GM12878 (cell line): ENCODE data around the gene CDKN2B-AS1. TPM values are rescaled to one million over a fixed set of nuclear protein-coding genes. Genes with fewer than 3 reads are reported as not detected.

Experiments
- ATAC-seq: fragments of 200-7000 bp; cut with Tn5 transposase; 3 replicates; pipeline ENCODE4 v1.9.1; 2020; ENCODE audit warnings: mild to moderate bottlenecking, moderate library complexity
- BruUV-seq: library from RNA; stranded (reverse); fragments of 400-500 nt; replicated peaks from 2 replicates; lab custom pipeline; 2021; lab: Mats Ljungman, UMichigan
- CTCF ChIA-PET: fragments of 300-600 bp; sonication (Branson Sonifier 250); formaldehyde crosslinking; extraction: SDS; loops from one replicate; lab custom pipeline; 2021; ENCODE audit warnings: inconsistent platforms; lab: Yijun Ruan, JAX
- POLR2A ChIA-PET: fragments of 350-600 bp; formaldehyde crosslinking; extraction: SDS; loops from one replicate; lab custom pipeline; 2021; ENCODE audit warnings: inconsistent platforms; lab: Charles Lee
- RAD21 ChIA-PET: fragments of 300-600 bp; sonication (Branson Sonifier 250); formaldehyde crosslinking; loops from one replicate; lab custom pipeline; 2023; ENCODE audit warnings: antibody characterized with exemption; ENCODE audit not compliant: unreplicated experiment; lab: Charles Lee
- SMC1A ChIA-PET: fragments of 300-600 bp; sonication (Branson Sonifier 250); formaldehyde crosslinking; loops from one replicate; lab custom pipeline; 2023; ENCODE audit not compliant: unreplicated experiment, uncharacterized antibody; lab: Charles Lee
- DNase-seq: peaks from one replicate; pipeline ENCODE4 v3.0.0-alpha.2; 2011; ENCODE audit warnings: low read depth, low spot score
- FAIRE-seq: peaks from 3 replicates; lab custom pipeline; 2011; peaks lifted over from hg19 to GRCh38; lab: Jason Lieb, UNC
- H2AFZ ChIP-seq: 2 replicates; pipeline ENCODE4 v1.6.0; 2011; ENCODE audit warnings: low read depth, low read length, control low read depth; ENCODE audit not compliant: control insufficient read depth
- H3K27ac ChIP-seq: 2 replicates; pipeline ENCODE4 v1.5.1; 2011; ENCODE audit warnings: control low read depth; ENCODE audit not compliant: control insufficient read depth, insufficient read depth
- H3K27me3 ChIP-seq, 2 experiments: replicated peaks in 1 of 2; 2 replicates each; pipeline versions ENCODE4 v1.6.0 to v1.6.1; 2011; ENCODE audit warnings: low read length in 1 of 2; ENCODE audit not compliant: control insufficient read depth in 2 of 2, insufficient read depth in 2 of 2
- H3K36me3 ChIP-seq, 2 experiments: 2 replicates each; pipeline ENCODE4 v1.5.1; 2011; ENCODE audit warnings: low read length in 1 of 2; ENCODE audit not compliant: control insufficient read depth in 2 of 2, insufficient read depth in 2 of 2
- H3K4me1 ChIP-seq: 2 replicates; pipeline ENCODE4 v1.6.1; 2011; ENCODE audit warnings: mild to moderate bottlenecking, low read length, moderate library complexity, mixed read lengths; ENCODE audit not compliant: control insufficient read depth, insufficient read depth
- H3K4me2 ChIP-seq: 2 replicates; pipeline ENCODE4 v1.6.0; 2011; ENCODE audit warnings: control low read depth; ENCODE audit not compliant: control insufficient read depth, insufficient read depth
- H3K4me3 ChIP-seq: fragments of 200-600 bp; sonication (generic); 2 replicates; pipeline ENCODE4 v1.5.1; 2016
- H3K79me2 ChIP-seq: 2 replicates; pipeline ENCODE4 v1.6.0; 2011; ENCODE audit warnings: low read length; ENCODE audit not compliant: control insufficient read depth, insufficient read depth
- H3K9ac ChIP-seq: 2 replicates; pipeline ENCODE4 v1.8.0; 2011; ENCODE audit warnings: low read length, control low read depth, mixed read lengths; ENCODE audit not compliant: control insufficient read depth, insufficient read depth
- H3K9me3 ChIP-seq: replicated peaks from 3 replicates; pipeline ENCODE4 v1.5.1; 2011; ENCODE audit warnings: mild to moderate bottlenecking, low read length; ENCODE audit not compliant: control insufficient read depth, insufficient read depth
- H4K20me1 ChIP-seq: 2 replicates; pipeline ENCODE4 v1.6.0; 2011; ENCODE audit not compliant: control insufficient read depth, insufficient read depth
- BMI1 ChIP-seq: fragments of 450-650 bp; IDR thresholded peaks from 2 replicates; pipeline ENCODE4 v1.6.1; 2016; ENCODE audit warnings: mild to moderate bottlenecking, moderate library complexity, borderline replicate concordance
- BRCA1 ChIP-seq: IDR thresholded peaks from 2 replicates; pipeline ENCODE4 v1.6.1; 2011; ENCODE audit warnings: low read depth, low read length, improper control_type of control experiment
- CHD1 ChIP-seq: IDR thresholded peaks from 2 replicates; pipeline ENCODE4 v1.6.1; 2012; ENCODE audit warnings: low read depth, low read length, improper control_type of control experiment
- CREM ChIP-seq: IDR thresholded peaks from 2 replicates; pipeline ENCODE4 v1.6.1; 2014; ENCODE audit warnings: antibody characterized with exemption, low read depth
- E2F4 ChIP-seq: IDR thresholded peaks from 2 replicates; pipeline ENCODE4 v1.6.1; 2012; ENCODE audit warnings: low read depth, low read length, improper control_type of control experiment
- ETV6 ChIP-seq, 2 experiments: fragments of 450-650 bp in 1 of 2; IDR thresholded peaks in 1 of 2; conservative IDR thresholded peaks in 1 of 2; 2 replicates each; pipeline ENCODE4 v1.6.1; 2014; ENCODE audit warnings: antibody characterized with exemption in 1 of 2, borderline replicate concordance in 1 of 2, low read depth in 1 of 2, mild to moderate bottlenecking in 1 of 2, moderate library complexity in 1 of 2
- EZH2 ChIP-seq: IDR thresholded peaks from 2 replicates; pipeline ENCODE4 v1.6.1; 2012; ENCODE audit warnings: low read depth, mild to moderate bottlenecking, control low read depth, inconsistent platforms, low read length, borderline replicate concordance; ENCODE audit not compliant: control insufficient read depth
- HDAC2 ChIP-seq: fragments of 200-600 bp; sonication (generic); IDR thresholded peaks from 2 replicates; pipeline ENCODE4 v1.6.1; 2017
- NFYA ChIP-seq: IDR thresholded peaks from 2 replicates; pipeline ENCODE4 v1.6.1; 2011; ENCODE audit warnings: low read depth, mild to moderate bottlenecking, low read length, improper control_type of control experiment, borderline replicate concordance
- NR2C2 ChIP-seq: IDR thresholded peaks from 2 replicates; pipeline ENCODE4 v1.6.1; 2011; ENCODE audit warnings: borderline replicate concordance, low read depth; ENCODE audit not compliant: control insufficient read depth, insufficient read length
- RAD51 ChIP-seq: fragments of 450-650 bp; IDR thresholded peaks from 2 replicates; pipeline ENCODE4 v1.6.1; 2016; ENCODE audit warnings: moderate library complexity, mild to moderate bottlenecking, inconsistent platforms
- RELB ChIP-seq: fragments of 450-650 bp; IDR thresholded peaks from 2 replicates; pipeline ENCODE4 v1.6.1; 2017; ENCODE audit warnings: low read depth, mild to moderate bottlenecking, moderate library complexity
- SMAD5 ChIP-seq: IDR thresholded peaks from 2 replicates; pipeline ENCODE4 v1.6.1; 2016; ENCODE audit warnings: antibody characterized with exemption, low read depth
- SMC3 ChIP-seq: IDR thresholded peaks from 2 replicates; pipeline ENCODE4 v1.6.1; 2011; ENCODE audit warnings: low read length, improper control_type of control experiment, borderline replicate concordance
- SPI1 ChIP-seq: IDR thresholded peaks from 2 replicates; pipeline ENCODE4 v1.6.1; 2011; ENCODE audit warnings: low read depth, mild to moderate bottlenecking, low read length, moderate library complexity, borderline replicate concordance; ENCODE audit not compliant: insufficient read depth
- STAT1 ChIP-seq: fragments of 450-650 bp; conservative IDR thresholded peaks from 2 replicates; pipeline ENCODE4 v1.6.1; 2014; ENCODE audit warnings: antibody characterized with exemption, mild to moderate bottlenecking
- TARDBP ChIP-seq: IDR thresholded peaks from 2 replicates; pipeline ENCODE4 v1.6.1; 2016; ENCODE audit warnings: borderline replicate concordance
- USF1 ChIP-seq: IDR thresholded peaks from 2 replicates; pipeline ENCODE4 v1.6.1; 2011; ENCODE audit warnings: borderline replicate concordance, low read depth, mild to moderate bottlenecking, moderate library complexity, mixed read lengths, low read length; ENCODE audit not compliant: insufficient read depth; ENCODE audit errors: extremely low read length
- ZNF24 ChIP-seq: fragments of 450-650 bp; IDR thresholded peaks from 2 replicates; pipeline ENCODE4 v1.6.1; 2017; ENCODE audit warnings: antibody characterized with exemption, mild to moderate bottlenecking
- ZNF384 ChIP-seq: IDR thresholded peaks from 2 replicates; pipeline ENCODE4 v1.6.1; 2012; ENCODE audit warnings: low read depth, mild to moderate bottlenecking, low read length, improper control_type of control experiment, borderline replicate concordance
- in situ Hi-C: fragments of 300-500 bp; cut with MboI; formaldehyde crosslinking; loops from 9 replicates; pipeline ENCODE4 v1.14.3; 2018; ENCODE audit warnings: mixed read lengths
- intact Hi-C: fragments of 100-400 bp; cut with micrococcal nuclease; formaldehyde crosslinking; loops from one replicate; pipeline ENCODE4 v1.14.2; 2022; ENCODE audit not compliant: unreplicated experiment
- polyA plus RNA-seq, 11 experiments: library from polyadenylated mRNA; depleted of rRNA in 4 of 11; unstranded in 6 of 11; stranded (reverse) in 5 of 11; fragments of >200 nt; fragmentation: Nextera tagmentation in 4 of 11; fragmentation: Illumina TruSeq in 1 of 11; extraction: Ambion mirVana in 4 of 11; extraction: Trizol in 1 of 11; gene quantifications; 1 replicate in 1 of 11; 2 replicates in 10 of 11; pipeline versions ENCODE4 v1.2.1 to v1.2.3, GENCODE V29; 2011 to 2016; ENCODE audit warnings: inconsistent platforms in 2 of 11, missing spikeins in 2 of 11, low read depth in 1 of 11
- total RNA-seq, 4 experiments: library from RNA; depleted of rRNA in 3 of 4; stranded (reverse); fragments of >200 nt in 3 of 4; fragmentation: Illumina TruSeq in 1 of 4; extraction: Trizol in 1 of 4; gene quantifications; 2 replicates each; pipeline versions ENCODE4 v1.2.1 to v1.2.3, GENCODE V29; 2013 to 2021

The CDKN2B-AS1 gene
- total and polyA plus RNA-seq, 10 of the 15 experiments (the other 5 are each of a cell fraction or from before 2014, with no cell fraction given): 0.22 to 2.2 (median 1.0) TPM; not detected in 1

GRCh38 chr9:21972361-21972760 lies 22.2 kb upstream of the CDKN2B-AS1 start:
- Histone ChIP-seq H3K4me3 (no peak overlapping the region), H3K4me1 (no peaks in the 10 kb centered on the region), H3K27me3 (peaks cover 0 to 7% of the 10 kb centered on the region in 2 experiments; a peak in 1 of 4 replicates), H2AFZ (no peak overlapping the region), H3K79me2 (no peaks in the 10 kb centered on the region), H3K36me3 (no peaks in the 10 kb centered on the region), H3K27ac (no peak overlapping the region), H3K9ac (no peak overlapping the region), H3K4me2 (no peak overlapping the region)
- ChIA-PET SMC1A (interaction anchor here (1.3 kb wide), 1 partner anchor 19 kb away, joined by 6 read pairs; no protein-coding TSS in a partner anchor), CTCF (no interaction called here), POLR2A (interaction anchor here (0.5 to 0.7 kb wide), 2 partner anchors 10 to 115 kb away, joined by 3 to 4 read pairs; no protein-coding TSS in a partner anchor)
- ATAC-seq (no peak), DNase-seq (no peak)
- no TSS peak for BruUV-seq
- in situ Hi-C loops: no loop called here
- TF ChIP-seq ETV6 (conservative IDR thresholded peaks at IDR 0.05 in 1 of 2, IDR thresholded peaks at IDR 0.05 in 1 of 2; ENCODE audit: borderline replicate concordance in 1 of 2, low read depth in 1 of 2): no peak
- TF ChIP-seq SMC3: no peak
- TF ChIP-seq RELB: no peak
- TF ChIP-seq SMAD5: no peak
- TF ChIP-seq RAD51: no peak
- TF ChIP-seq STAT1: no peak
- no peak for TF ChIP-seq USF1
- no peak for TF ChIP-seq CHD1
- no peak for TF ChIP-seq EZH2
- no peak for TF ChIP-seq E2F4
- TF ChIP-seq TARDBP: no peak
- TF ChIP-seq ZNF384: no peak
- no peak for TF ChIP-seq SPI1
- no peak for TF ChIP-seq NR2C2
- TF ChIP-seq HDAC2: no peak
- TF ChIP-seq BRCA1: no peak
- TF ChIP-seq CREM: no peak
- no peak for TF ChIP-seq BMI1
- TF ChIP-seq ZNF24: no peak
- TF ChIP-seq NFYA: no peak
- TF ChIP-seq, all 136 proteins: peak for 0
- H3K9me3 ChIP-seq: peaks cover 8% of the 10 kb centered on the region; the same call in 1 of the 3 replicates
- RAD21 ChIA-PET: no interaction called here
- intact Hi-C loops: no loop called here
- no peaks in the 10 kb centered on the region; the same call in 1 of the 2 replicates for H4K20me1 ChIP-seq
- no peak for FAIRE-seq
